IMR-90 (cell line): ENCODE results near the gene C11orf68. TPM values are rescaled to one million over a fixed set of nuclear protein-coding genes. Genes with fewer than 3 reads are reported as not detected.

Source experiments
- CTCF ChIP-seq: conservative IDR thresholded peaks from 2 replicates; pipeline ENCODE4 v1.5.1; 2012; ENCODE audit warnings: mild to moderate bottlenecking, low read depth, low read length, improper control_type of control experiment
- POLR2A ChIP-seq: IDR thresholded peaks from 2 replicates; pipeline ENCODE4 v1.6.1; 2012; ENCODE audit warnings: mild to moderate bottlenecking, low read depth, low read length
- polyA plus RNA-seq, 3 experiments: library from polyadenylated mRNA; depleted of rRNA; stranded (reverse); fragments of >200 nt; gene quantifications; 2 replicates each; pipeline ENCODE4 v1.2.3, GENCODE V29; 2012; ENCODE audit warnings: low replicate concordance in 1 of 3
- total RNA-seq: library from RNA; depleted of rRNA; stranded (reverse); fragments of >200 nt; gene quantifications from 2 replicates; pipeline ENCODE4 v1.2.3, GENCODE V29; 2012

The C11orf68 gene
- total and polyA plus RNA-seq, 2 of the 4 experiments (the other 2 are of a cell fraction), result 20.3 to 104 TPM

DNA sequence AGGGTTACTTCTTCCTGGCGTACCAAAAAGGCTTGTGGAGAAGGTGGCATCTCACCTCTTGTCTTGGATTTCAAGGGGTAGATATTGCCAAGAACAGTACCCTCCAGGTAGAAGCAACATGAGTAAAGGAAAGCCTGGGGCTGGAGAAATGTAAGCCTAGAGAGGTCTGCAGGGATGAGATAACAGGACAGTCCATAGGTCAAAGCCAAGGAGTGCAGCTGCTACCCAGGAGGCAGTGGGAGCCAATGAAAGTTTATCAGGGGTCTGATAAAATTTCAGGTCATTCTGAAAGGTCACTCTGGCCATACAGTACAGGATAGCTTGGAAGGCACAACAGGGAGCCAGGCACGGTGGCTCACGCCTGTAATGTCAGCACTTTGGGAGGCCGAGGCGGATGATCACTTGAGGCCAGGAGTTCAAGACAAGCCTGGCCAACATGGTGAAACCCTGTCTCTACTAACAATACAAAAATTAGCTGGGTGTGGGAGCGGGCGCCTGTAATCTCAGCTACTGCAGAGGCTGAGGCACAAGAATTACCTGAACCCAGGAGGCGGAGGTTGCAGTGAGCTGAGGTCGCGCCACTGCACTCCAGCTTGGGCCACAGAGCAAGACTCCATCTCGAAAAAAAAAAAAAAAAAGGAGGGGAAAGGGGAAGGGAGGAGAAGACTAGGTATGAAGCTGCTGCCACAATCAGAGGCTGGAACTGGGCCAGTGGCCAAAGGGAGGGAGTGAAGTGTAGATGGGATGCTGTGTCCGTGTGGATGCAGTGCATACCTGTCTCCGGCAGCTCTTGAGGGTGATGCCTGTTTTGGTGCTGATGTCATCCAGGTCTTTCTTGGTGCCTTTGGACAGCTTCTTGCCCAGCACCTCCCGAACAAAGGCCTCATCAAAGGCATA, 31.8 kb downstream of the C11orf68 start (continued):
- TF ChIP-seq CTCF, result no peak
- TF ChIP-seq POLR2A, result no peak
